Kasumi-1 (cell line): ENCODE results near the gene SRGAP2C.
A peak's percentile ranks its signal among the peaks of the same experiment; 100 is the strongest.
"Not testable (repeated sequence)": the region's sequence is repeated elsewhere in the genome, so short reads cannot be mapped to it uniquely, and the experiment has no call there.

ENCODE experiments used
- DNase-seq, 2 experiments: peaks; one replicate each; lab custom pipeline; 2025; lab: John Stamatoyannopoulos, UW

The SRGAP2C gene

GRCh38 chr1:121339611-121340010 is 154.8 kb downstream of the SRGAP2C start:
- not testable (repeated sequence) for DNase-seq

- not testable (repeated sequence) for DNase-seq
These were observed 158.6 kb downstream of the SRGAP2C start for GRCh38 chr1:121343311-121343906.

GRCh38 chr1:121344355-121344754 is 159.6 kb downstream of the SRGAP2C start:
- DNase-seq = not testable (repeated sequence)

GRCh38 chr1:121346654-121347053 is 161.9 kb downstream of the SRGAP2C start:
- not testable (repeated sequence) for DNase-seq

- not testable (repeated sequence) for DNase-seq
These were observed 162.7 kb downstream of the SRGAP2C start for GRCh38 chr1:121347476-121347875.

- not testable (repeated sequence) for DNase-seq
These were observed 163.3 kb downstream of the SRGAP2C start for GRCh38 chr1:121348115-121348514.

GRCh38 chr1:121349332-121349967 is 164.7 kb downstream of the SRGAP2C start:
- DNase-seq = not testable (repeated sequence)

GRCh38 chr1:121355711-121356420 is 171.1 kb downstream of the SRGAP2C start:
- DNase-seq = not testable (repeated sequence)

- not testable (repeated sequence) for DNase-seq
These were observed 172.0 kb downstream of the SRGAP2C start for GRCh38 chr1:121356819-121357218.

- DNase-seq = not testable (repeated sequence)
These were observed 175.8 kb downstream of the SRGAP2C start for GRCh38 chr1:121360531-121360930.

GRCh38 chr1:121361451-121362233 is 176.9 kb downstream of the SRGAP2C start:
- DNase-seq = not testable (repeated sequence)

- peak in 1 of 2 experiments; percentile 3 for DNase-seq
These were observed 177.6 kb downstream of the SRGAP2C start for GRCh38 chr1:121362234-121362883.

- not testable (repeated sequence) for DNase-seq
These were observed 180.5 kb downstream of the SRGAP2C start for GRCh38 chr1:121365316-121365715.

- not testable (repeated sequence) for DNase-seq
These were observed 180.9 kb downstream of the SRGAP2C start for GRCh38 chr1:121365723-121366122.

GRCh38 chr1:121366171-121366570 is 181.4 kb downstream of the SRGAP2C start:
- not testable (repeated sequence) for DNase-seq

GRCh38 chr1:121368910-121369309 is 184.1 kb downstream of the SRGAP2C start:
- DNase-seq = not testable (repeated sequence)

- DNase-seq = not testable (repeated sequence)
These were observed 185.2 kb downstream of the SRGAP2C start for GRCh38 chr1:121369959-121370358.

GRCh38 chr1:121374851-121375367 is 190.1 kb downstream of the SRGAP2C start:
- DNase-seq = not testable (repeated sequence)

GRCh38 chr1:121376986-121377385 is 192.2 kb downstream of the SRGAP2C start:
- not testable (repeated sequence) for DNase-seq

- DNase-seq = not testable (repeated sequence)
These were observed 194.0 kb downstream of the SRGAP2C start for GRCh38 chr1:121378757-121379156.

- DNase-seq = not testable (repeated sequence)
These were observed 200.0 kb downstream of the SRGAP2C start for GRCh38 chr1:121384754-121385153.
